GM03348 (cell line): Measurements from ENCODE around the gene TCOF1.

Experiments used
- DNase-seq: peaks from one replicate; pipeline ENCODE4 v3.0.0; 2012; ENCODE audit warnings: low spot score

The TCOF1 gene

DNA sequence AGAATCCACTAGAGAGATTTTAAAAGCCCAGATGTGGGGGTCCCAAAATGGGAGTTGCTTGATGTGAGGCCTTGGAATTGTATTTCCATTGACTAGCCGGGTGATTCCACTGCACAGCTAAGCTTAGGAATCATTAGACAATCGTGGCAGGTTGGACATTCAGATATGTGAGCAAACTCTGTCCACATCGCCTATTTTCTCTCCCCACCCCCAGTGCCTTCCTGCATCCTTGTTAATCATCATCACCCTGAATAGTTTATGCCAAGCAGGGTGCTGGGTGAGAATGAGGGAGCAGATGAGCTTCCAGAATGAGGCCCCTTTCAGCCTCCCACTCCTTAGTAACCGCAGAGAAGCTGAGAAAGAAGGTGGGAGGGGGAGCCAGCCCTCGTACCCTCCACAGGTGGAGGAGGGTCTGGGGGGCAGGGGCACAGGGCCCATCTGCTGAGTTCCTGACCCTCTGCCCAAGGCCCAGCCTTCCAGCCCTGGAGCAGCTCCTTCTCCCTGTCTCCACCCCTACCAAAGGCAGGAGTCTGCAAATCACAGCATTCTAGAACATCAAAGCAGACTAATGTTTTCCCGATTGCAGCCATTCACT, 7.7 kb upstream of the TCOF1 start:
- no peak for DNase-seq

DNA sequence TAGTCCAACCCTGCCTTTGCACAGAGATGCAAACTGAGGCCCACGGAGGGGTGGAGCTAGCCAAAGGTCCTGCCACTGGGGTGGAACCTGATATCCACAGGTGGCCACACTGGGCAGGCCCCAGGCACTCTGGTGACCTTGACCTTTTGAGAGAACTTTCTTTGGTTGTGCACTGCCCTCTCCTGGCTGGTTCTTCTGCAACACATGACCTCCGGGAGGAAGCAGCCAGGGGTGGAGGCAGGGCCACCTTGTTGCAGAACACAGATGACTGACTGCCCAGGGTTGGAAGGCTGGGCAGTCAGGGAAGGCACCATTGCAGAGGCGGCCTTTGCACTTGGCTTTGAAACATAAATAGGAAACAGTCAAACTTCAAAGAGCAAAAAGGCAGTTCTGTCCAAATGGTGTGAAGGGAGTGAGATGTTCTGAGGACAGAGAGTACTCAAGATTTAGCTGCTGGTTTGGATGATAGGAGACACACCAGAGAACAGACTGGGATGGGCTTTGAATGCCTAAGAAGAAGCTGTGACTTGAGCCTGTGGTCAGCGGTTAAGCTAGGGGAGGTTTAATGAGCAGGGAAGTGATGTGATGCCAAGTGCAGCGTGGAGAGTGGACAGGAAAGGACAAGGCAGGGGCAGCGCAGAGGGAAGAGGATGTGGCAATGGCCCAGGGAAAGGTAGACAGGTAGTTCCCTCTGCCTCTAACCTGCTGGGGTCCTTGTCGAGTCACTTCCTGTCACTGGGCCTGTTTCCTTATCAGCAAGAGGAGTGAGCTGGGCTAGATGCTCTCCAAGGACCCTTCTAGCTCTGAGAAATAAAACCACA, 6.8 kb upstream of the TCOF1 start:
- DNase-seq = peak; percentile 85

DNA sequence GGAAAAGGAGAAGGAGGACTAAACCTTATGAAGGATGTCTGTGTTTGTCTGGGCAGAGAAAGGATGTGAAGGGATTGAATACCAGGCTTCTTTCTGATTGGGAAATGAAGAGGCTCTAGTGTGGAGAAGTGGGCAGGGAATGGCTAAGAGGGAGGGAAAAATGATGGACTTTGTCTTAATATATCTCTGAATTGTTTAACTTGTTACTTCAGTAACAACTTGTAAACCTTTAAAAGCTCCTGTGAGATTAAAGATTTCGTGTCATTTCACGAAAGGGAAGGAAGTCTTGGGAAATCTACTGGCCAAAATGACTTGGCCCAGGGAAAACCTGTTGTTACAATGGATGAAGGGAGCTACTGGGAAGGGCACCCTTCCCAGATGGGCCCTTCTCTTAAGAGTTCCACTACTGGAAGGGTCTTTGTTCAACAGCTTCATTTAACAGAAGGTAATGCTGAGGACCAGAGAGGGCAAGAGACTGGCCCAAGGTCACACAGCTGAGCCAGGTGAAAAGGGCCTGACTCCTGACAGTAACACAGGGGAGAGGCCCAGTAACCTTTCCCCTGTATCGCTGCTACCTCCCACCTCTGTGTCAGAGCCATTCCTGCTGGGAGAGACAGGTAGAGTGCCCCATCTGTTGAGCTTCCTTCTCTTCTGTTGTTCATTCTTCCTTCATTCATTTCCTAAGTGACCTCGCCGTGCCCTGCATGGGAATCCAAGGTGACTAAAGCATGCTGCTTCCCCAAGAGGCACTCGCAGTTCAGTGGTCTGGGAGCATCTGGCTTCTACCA, 5.1 kb upstream of the TCOF1 start:
- DNase-seq = no peak

DNA sequence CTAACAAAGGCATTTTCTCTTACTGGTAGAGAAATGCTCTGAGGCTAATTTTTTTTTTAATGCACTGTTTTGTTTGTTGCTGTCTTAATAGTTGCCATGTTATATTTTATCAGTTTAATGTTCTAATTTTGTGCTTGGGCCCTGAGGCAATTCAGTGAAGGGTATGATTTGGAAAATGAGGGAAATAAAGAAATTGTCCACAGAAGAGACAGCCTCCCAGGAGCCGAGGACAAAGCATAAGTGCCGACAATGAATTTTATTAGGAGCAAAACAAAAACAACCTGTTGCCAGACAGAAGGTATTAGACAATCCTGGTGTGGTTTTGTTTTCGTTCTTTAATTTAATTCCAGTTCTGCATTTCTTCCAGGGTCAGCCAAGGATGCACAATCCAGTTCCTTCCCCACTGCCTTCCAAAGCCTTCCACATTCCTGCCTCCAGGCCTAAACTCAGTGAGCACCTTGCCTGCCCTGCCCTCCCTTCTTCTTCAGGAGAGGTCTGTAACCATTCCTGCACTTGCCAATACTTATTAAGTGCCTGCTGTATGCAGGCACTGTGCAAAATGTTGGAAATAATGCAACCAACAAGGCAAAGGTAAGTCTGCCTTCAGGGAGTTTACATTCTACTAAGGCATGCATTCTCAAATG, 4.3 kb upstream of the TCOF1 start:
- no peak for DNase-seq

DNA sequence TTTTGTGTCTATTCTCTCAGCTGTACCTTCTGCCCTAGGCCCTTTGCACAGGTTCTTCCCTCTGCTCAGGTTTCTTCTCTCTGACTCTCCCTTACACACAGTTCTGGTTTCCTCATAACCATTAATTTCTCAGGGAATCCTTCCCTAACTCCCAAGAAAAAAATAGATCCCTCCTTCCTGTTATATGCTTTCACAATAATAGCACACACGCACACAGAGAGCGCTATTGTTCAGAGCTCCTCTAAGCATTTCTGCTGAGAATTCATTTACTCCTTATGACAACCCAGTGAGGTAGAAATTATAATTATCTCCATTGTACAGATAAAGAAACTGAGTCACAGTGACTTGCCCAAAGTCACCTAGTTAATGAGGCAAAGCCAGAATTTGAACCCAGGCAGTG, 1.7 kb upstream of the TCOF1 start:
- DNase-seq = no peak

DNA sequence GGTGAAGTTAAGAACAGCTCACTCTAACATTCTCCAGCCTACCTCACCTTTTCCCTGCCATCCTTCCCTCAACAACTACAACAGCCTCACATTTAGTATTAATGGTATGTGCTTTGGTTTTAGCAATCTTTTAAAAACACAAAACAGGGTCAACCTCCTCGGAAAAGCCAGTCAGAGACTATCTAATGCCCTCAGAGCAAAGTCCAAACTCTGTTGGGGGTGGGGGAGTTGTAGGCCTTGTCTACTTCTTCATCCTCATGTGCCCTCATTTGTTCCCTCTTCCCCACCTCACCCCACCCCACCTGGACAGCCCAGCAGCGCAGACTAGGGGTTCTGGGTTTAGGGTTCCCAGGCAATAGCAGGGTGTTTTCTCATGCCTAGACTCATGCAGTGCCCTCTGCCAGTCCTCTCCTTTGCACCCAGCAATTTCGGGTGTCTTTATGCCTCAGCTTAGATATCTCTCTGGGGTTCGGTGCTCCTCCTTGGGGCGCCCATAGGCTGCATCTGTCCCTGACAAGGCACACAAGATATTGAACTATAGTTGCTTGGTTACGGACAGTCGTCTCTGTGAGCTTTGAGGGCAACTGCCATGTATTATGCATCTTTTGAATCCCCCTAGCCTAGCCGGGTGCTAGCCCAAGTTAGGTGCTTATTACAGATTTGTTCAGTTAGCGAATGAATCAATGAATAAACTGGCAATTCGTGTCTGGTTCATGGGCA, 762 bp upstream of the TCOF1 start:
- no peak for DNase-seq

DNA sequence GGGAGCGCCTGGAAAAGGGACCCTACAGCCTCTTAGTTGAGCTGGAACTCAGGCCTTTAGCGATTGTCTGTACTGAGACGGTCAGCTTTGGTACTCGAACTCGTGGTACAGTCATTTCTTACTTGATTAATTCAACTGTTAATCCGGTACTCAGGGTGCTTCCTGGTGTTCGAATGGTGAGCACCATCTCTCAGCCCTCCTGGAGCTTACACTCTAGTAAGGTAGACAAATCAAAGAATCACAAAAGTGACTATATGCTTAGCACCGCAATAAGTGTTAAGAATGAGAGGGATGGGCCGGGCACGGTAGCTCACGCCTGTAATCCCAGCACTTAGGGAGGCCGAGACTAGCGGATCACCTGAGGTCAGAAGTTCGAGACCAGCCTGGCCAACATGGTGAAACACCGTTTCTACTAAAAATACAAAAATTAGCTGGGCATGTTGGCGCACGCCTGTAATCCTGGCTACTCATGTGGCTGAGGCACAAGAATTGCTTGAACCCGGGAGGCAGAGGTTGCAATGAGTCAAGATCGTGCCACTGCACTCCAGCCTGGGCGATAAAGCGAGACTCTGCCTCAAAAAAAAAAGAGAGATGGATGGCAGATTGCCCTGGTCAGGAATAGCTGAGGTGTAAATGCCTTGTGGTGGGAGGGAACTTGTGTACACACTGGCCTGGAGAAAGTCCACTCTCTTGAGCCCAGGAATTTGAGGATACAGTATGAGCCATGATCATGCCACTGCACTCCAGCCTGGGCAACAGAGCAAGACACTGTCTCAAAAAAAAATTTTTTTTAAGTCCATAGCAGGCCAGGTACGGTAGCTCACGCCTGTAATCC, 981 bp downstream of the TCOF1 start:
- DNase-seq = no peak

DNA sequence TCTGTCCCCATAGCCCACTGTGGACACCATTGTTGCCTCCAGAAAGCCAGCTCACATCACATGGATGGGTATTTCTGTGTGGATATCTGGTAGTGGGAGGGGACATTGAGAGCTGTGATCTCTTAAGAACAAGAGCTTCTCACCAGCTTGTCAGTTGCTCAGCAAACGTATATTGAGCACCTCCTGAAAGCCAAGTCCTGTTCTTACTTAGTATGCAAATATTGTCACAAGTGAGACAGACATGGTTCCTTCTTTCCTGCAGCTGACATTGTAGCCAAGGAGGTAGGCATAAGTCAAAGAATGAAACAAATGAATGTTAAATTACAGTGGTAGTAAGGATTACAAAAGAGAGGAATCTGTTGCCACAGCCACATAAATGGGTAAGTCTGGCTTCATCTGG, 3.8 kb downstream of the TCOF1 start:
- DNase-seq = no peak

DNA sequence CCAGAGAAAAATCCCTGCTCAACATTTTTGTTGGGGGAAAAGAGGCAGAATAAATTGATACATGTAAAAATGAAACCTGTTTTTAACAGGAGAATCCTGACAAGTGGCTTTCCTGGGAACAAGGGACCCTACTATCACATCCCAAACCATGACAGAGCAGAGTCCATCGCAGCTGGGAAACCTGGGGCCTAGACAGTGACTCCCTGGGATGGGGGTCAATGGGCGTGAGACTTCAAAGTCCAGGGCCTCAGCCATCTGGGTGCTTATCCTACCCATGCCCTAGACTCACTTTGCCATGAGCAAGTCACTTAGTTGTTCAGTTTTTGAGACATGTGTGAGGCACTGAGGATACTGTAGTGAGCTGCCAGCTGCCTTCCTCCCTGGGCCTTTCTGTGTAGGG, 5.7 kb downstream of the TCOF1 start:
- DNase-seq = no peak

DNA sequence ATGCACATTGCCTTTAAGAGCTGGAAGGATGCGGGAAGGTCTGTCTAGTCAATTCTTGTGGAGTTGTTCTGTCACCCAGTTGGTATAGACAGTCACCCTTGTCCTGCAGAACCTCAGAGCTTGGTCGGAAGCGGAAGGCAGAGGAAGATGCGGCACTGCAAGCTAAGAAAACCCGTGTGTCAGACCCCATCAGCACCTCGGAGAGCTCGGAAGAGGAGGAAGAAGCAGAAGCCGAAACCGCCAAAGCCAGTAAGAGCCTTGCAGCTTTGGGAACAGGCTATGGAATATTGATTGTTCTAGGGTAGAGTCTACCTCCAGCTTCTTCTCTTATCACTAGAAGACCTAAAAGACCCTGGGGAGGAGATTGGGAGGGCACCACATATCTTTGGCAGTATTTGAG, 6.5 kb downstream of the TCOF1 start:
- DNase-seq = no peak

DNA sequence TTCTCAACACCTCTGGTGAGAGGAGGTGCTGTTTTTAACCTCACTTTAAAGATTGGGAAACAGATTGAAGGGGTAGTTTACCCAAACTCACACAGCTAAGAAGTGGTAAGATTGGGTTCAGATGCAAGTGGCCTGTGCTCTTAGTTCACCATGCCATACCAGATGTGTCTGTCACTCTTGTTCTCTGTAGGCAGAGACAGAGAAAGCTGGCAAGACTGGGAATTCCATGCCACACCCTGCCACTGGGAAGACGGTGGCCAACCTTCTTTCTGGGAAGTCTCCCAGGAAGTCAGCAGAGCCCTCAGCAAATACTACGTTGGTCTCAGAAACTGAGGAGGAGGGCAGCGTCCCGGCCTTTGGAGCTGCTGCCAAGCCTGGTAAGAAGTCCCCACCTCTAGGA, 11.0 kb downstream of the TCOF1 start:
- no peak for DNase-seq

DNA sequence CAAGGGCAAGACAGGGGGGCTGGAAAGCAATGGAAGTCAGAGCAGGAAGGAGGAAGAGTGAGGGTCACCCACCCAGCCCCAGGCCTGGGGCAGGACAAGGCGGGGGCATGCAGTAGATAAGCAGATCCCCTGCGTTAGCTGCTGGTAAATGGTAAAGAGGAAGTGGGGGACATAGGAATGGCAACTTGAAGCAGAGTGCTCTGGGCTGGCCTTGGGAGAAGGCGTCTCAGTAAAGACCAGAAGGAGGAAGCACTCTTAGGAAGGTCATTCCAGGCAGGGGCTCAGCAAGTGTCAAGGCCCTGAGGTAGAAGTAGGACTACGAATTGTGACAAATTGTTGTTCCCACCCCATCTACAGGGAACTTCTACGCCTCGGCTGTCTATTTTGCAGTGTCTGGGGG, 15.1 kb downstream of the TCOF1 start:
- no peak for DNase-seq

DNA sequence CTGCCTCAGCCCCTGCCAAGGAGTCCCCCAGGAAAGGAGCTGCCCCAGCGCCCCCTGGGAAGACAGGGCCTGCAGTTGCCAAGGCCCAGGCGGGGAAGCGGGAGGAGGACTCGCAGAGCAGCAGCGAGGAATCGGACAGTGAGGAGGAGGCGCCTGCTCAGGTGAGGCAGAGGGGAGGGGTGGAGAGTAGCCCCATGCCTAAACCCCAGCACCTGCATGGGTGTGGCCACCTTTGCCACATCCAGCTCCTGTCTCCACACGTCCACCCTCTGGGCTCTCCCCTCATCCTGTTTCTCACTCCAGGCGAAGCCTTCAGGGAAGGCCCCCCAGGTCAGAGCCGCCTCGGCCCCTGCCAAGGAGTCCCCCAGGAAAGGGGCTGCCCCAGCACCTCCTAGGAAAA, 17.2 kb downstream of the TCOF1 start:
- DNase-seq = no peak

DNA sequence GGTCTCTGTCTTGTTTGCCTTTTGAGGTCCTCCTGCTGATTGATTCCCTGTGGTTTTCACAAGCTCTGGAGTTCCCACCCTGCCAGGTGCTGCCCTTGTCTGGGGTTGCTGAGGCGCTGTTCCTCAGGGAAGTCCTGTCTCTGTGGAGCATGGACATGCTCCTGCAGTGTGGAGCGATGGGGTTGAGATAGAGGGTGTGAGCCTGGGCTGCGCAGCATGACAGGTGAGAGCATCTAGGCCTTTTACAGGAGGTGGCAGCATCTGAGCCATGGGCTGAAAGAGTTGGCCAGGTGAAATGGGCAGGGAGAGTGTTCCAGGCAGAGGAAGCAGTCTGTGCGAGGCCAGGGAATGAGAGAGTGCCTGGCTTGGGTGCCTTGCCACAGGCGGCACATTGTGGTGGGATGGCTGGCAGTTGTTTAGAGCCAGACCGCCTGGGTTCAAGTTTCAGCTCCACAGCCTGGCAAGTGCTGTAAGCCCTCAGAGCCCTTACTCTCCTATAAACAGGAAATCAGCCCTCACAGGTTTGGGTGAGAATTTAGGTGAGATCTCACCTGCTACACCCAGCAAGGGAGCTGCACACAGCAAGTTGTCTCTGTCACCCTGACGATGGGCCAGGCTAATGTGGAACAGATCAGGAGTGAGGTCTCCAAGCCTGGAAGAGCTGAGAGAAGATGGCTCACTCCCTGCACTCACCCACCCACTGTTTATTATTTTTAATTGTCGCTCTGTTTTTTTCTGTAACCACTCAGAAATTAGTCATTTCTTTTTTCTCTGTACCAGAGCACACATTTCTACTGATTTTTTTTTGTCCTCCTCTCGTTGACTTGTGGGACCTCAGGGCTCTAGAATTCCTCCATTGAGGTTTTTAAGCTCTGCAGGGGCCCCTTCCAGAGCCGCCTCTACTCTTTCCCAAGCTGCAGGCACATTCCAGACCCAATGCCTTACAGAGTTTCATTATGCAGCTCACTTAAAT, 19.6 kb downstream of the TCOF1 start:
- peak; percentile 60 for DNase-seq

DNA sequence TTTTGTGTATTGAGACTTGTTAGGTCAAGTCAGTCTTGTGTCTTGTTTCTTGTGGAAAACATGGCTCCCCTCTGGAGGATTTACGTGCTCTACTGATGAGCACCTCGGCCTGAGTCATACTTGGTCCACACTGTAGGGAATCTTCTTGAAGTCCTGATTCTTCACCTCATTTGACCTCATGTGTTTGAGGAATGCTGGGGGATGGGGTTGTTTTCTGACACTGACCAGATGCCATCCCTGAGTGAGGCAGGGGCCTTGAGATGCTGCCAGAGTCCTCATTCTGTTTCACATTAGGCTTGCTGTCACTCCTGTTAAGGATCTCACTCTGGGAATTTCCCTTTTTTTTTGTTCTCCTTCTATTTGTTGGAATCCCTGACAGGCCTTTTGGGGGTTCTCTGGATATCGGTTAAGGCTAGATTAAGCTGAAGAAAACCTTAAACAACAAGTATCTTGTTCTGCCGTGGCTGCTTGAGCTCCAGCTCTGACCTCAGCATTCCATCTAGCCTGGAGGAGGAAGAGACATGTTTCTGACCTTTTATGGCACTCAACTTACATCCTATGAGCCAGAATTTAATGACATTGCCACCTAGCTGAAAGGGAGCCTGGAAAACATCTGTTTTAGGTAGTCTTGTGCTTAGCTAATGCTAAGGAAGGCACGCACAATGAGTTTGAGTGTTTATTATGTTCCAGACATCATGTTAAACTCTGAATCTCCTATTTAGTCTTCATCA, 20.6 kb downstream of the TCOF1 start:
- DNase-seq = peak; percentile 84

DNA sequence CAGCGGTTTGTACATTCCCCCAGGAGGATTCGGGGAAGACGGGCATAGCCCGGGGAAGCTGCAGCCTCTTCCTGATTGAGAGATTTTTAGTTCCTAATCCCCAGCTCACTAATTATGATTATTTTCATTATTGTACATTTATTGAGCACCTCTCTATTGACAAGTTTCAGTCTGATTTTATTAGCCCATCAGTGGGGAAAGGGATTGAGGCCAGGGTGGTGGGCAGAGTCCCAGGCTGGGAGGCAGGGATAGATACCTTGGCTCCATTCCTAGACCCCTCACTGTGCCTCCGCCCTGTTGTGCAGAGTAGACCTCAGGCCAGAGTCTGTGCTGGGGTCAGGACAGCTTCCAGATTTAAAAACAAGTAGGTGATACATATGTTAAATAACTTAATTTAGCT, 27.2 kb downstream of the TCOF1 start:
- no peak for DNase-seq

DNA sequence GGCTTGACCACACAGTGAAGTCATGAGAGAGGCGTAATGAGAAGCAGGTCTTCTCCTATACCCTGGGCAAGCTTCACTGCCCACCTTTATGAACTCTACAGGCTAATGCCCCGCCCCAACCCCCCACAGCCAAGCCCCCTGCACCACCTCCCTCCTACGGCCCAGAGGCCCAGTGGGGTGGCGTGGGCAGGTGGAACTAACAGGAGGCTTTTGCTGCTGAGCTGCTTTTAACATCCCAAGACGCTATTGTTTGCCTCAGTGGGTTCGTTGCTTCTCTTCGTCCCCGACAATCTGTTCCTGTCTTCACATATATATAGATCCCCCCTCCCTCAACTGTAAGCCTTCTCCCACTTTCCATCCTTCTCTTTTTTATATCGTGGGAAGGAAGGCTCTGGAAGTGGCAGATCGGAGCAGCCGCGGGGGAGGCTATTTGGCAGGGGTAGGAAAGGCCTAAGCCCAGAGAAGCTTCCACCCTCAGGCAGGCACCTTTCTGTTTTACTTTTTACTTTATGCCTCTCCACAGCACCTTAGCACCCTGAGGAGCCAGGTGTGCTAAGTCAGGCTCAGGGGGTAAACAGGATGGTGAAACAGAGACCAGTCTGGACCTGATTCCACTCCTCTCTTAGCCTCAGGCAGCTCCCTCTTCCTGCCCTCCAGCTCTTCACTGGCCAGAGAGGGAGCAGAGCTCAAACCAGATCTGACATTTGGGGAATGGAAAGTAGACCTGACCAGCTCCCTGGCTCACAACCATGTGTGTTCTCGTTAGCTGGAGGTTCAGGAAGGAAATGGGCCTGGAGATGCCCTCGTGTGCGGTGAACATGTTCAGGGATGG, 28.7 kb downstream of the TCOF1 start:
- no peak for DNase-seq

DNA sequence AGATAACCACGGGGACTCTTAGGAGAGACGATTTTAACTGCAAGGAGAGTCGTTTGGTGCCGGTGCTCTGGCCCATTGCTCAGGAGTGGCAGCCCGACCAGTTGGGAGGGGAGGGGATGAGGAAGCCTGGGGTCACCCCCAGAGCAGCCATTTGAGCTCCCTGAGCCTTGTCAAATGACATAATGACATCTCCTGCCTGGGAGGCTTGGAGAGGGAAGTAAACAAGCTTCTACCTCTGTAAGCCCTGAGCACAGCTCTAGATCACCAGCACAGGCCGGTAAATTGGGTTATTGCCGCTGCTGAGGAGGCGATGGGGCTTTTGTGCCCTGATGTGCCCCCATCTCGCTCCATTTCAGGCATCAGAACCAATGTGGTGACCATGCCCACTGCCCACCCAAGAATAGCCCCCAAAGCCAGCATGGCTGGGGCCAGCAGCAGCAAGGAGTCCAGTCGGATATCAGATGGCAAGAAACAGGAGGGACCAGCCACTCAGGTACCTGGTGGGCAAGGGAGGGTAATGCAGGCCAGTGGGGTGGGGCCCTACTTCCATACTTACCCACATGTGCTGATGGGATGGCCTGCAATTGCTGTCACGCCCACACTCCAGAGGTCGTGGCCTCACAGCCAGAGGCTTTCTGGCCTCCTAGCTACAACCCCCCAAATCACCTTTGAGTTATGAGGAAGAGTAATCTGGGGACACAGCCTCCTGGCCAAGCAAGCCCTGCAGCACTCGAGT, 32.2 kb downstream of the TCOF1 start:
- no peak for DNase-seq
